HG02759 (cell line): ENCODE data around the gene FBXL14.
A peak's percentile ranks its signal among the peaks of the same experiment; 100 is the strongest.

ENCODE experiments used
- ATAC-seq: cut with Tn5 transposase; IDR thresholded peaks from one replicate; pipeline ENCODE4 v1.9.1; 2021; ENCODE audit warnings: mild to moderate bottlenecking, moderate library complexity; ENCODE audit not compliant: unreplicated experiment

The FBXL14 gene

GRCh38 chr12:1594261-1595025, at the start of gene FBXL14:
Gene FBXL14 (minus strand): TSS chr12:1594581. CDS start chr12:1594066, 515 bp downstream.
- ATAC-seq: peak; percentile 68

GRCh38 chr12:1643905-1644533, 49.6 kb upstream of the FBXL14 start:
- no peak for ATAC-seq

GRCh38 chr12:1643043-1643442, 48.7 kb upstream of the FBXL14 start:
- no peak for ATAC-seq

- ATAC-seq: no peak
Measured at GRCh38 chr12:1642513-1642912, 48.1 kb upstream of the FBXL14 start.

GRCh38 chr12:1640328-1641234, 46.2 kb upstream of the FBXL14 start:
- ATAC-seq: no peak

- ATAC-seq: no peak
Measured at GRCh38 chr12:1639538-1639937, 45.2 kb upstream of the FBXL14 start.

- ATAC-seq: no peak
Measured at GRCh38 chr12:1638203-1638602, 43.8 kb upstream of the FBXL14 start.

GRCh38 chr12:1635301-1636095, 41.1 kb upstream of the FBXL14 start:
- no peak for ATAC-seq

- ATAC-seq: no peak
Measured at GRCh38 chr12:1634590-1635191, 40.3 kb upstream of the FBXL14 start.

- ATAC-seq: no peak
Measured at GRCh38 chr12:1634149-1634548, 39.8 kb upstream of the FBXL14 start.

- no peak for ATAC-seq
Measured at GRCh38 chr12:1633459-1633858, 39.1 kb upstream of the FBXL14 start.

GRCh38 chr12:1632702-1633101, 38.3 kb upstream of the FBXL14 start:
- ATAC-seq: no peak

GRCh38 chr12:1630827-1631591, 36.6 kb upstream of the FBXL14 start:
- no peak for ATAC-seq

- ATAC-seq: no peak
Measured at GRCh38 chr12:1630133-1630826, 35.9 kb upstream of the FBXL14 start.

- ATAC-seq: no peak
Measured at GRCh38 chr12:1629338-1630132, 35.2 kb upstream of the FBXL14 start.

- ATAC-seq: no peak
Measured at GRCh38 chr12:1628666-1629337, 34.4 kb upstream of the FBXL14 start, which contains the start of gene WNT5B. Gene WNT5B (plus strand): TSS chr12:1629231. CDS start chr12:1631355, 2,124 bp downstream.

GRCh38 chr12:1622406-1622805, 28.0 kb upstream of the FBXL14 start:
- ATAC-seq: no peak
